DLD1 (cell line): Measurements from ENCODE around the gene ACSF2.

Experiments
- in situ Hi-C: cut with HindIII; loops from 2 replicates; pipeline ENCODE4 v1.10.0; 2017; ENCODE audit warnings: low sequenced_read_pairs

Gene ACSF2

GRCh38 chr17:50495217-50495823 lies 69.3 kb downstream of the ACSF2 start:
- in situ Hi-C loops = no loop called here

GRCh38 chr17:50495918-50496317 lies 69.9 kb downstream of the ACSF2 start:
- in situ Hi-C loops = no loop called here

- in situ Hi-C loops = no loop called here
Measured at GRCh38 chr17:50498021-50498874, 72.2 kb downstream of the ACSF2 start.

- in situ Hi-C loops = no loop called here
Measured at GRCh38 chr17:50499270-50499669, 73.3 kb downstream of the ACSF2 start.

GRCh38 chr17:50499721-50500120 lies 73.7 kb downstream of the ACSF2 start:
- in situ Hi-C loops = no loop called here

GRCh38 chr17:50501054-50501453 lies 75.0 kb downstream of the ACSF2 start:
- in situ Hi-C loops = no loop called here

GRCh38 chr17:50502301-50502990 lies 76.4 kb downstream of the ACSF2 start:
- in situ Hi-C loops = no loop called here

GRCh38 chr17:50505591-50506130 lies 79.6 kb downstream of the ACSF2 start:
- in situ Hi-C loops = no loop called here

- in situ Hi-C loops = no loop called here
Measured at GRCh38 chr17:50506298-50506697, 80.3 kb downstream of the ACSF2 start.

GRCh38 chr17:50507871-50508572 lies 82.0 kb downstream of the ACSF2 start, which contains the start of gene MYCBPAP:
Gene MYCBPAP, plus strand, starts transcription at chr17:50508439. Its CDS starts 236 bp downstream, at chr17:50508675.
- in situ Hi-C loops = no loop called here

GRCh38 chr17:50508573-50509460 lies 82.8 kb downstream of the ACSF2 start:
- in situ Hi-C loops = no loop called here

- in situ Hi-C loops = no loop called here
Measured at GRCh38 chr17:50511058-50511457, 85.0 kb downstream of the ACSF2 start.

- in situ Hi-C loops = no loop called here
Measured at GRCh38 chr17:50513495-50513894, 87.5 kb downstream of the ACSF2 start.

GRCh38 chr17:50514388-50514787 lies 88.4 kb downstream of the ACSF2 start:
- in situ Hi-C loops = no loop called here

- in situ Hi-C loops = no loop called here
Measured at GRCh38 chr17:50514936-50515702, 89.1 kb downstream of the ACSF2 start.

GRCh38 chr17:50517011-50517410 lies 91.0 kb downstream of the ACSF2 start:
- in situ Hi-C loops = no loop called here

GRCh38 chr17:50517504-50518383 lies 91.7 kb downstream of the ACSF2 start:
- in situ Hi-C loops = no loop called here

- in situ Hi-C loops = no loop called here
Measured at GRCh38 chr17:50518384-50519023, 92.5 kb downstream of the ACSF2 start.
